ENCODE results near the gene VAMP2. TPM values are rescaled to one million over a fixed set of nuclear protein-coding genes. Genes with fewer than 3 reads are reported as not detected.

Gene VAMP2
- total and polyA plus RNA-seq, 10 of the 15 experiments (the other 5 are each of a cell fraction or from before 2014, with no cell fraction given): 3.0 to 35.2 (median 25.0) TPM

DNA sequence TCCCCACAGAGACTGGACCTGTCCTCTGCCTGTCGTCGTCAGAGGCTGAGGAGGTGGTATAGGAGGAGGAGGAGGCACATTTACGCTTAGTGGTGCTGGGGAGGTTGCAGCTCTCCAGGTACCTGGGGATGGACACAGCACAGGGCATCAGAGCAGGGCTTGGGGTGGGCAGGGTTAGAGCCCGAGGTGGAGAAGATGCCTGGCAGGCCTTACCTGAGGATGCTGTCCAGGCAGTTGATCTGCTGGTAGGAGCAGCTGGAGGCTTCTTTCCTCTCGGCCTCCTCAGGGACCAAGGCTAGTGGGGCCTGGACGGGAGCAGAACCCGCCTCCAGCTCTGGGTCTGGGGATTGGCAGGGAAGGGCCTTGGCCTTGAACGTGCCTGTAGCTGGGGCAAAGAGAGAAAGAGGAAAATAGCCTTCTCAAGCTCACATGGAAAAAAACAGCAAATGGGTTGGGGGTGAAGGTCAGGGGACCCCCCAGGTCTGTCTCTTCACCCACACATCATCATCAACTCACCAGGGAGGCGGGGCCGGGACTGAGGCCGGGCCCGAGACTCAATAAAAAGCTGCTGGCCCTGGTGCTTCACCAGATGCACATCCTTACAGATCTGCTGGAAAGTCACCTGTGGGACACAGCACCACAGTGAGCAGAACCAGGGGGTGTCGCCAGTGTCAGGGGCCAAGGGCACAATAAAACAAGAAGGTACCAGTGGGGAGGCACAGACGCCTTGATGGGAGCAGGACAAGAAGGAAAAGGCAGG, 16.2 kb downstream of the VAMP2 start:
- Histone ChIP-seq H3K27me3 (replicated peaks in 1 of 2; ENCODE audit: control insufficient read depth in 2 of 2, insufficient read depth in 2 of 2, low read length in 1 of 2) (no peaks in the 10 kb centered on the region), H3K4me2 (ENCODE audit: control insufficient read depth, insufficient read depth) (no peak overlapping the region), H3K9me3 (replicated peaks; ENCODE audit: control insufficient read depth, insufficient read depth, low read length) (no peaks in the 10 kb centered on the region), H3K9ac (ENCODE audit: control insufficient read depth, insufficient read depth, low read length) (no peak overlapping the region), H3K4me1 (ENCODE audit: control insufficient read depth, insufficient read depth, low read length) (peaks cover 8% of the 10 kb centered on the region), H2AFZ (ENCODE audit: control insufficient read depth, low read depth, low read length) (no peak overlapping the region), H3K27ac (ENCODE audit: control insufficient read depth, insufficient read depth) (no peak overlapping the region), H3K79me2 (ENCODE audit: control insufficient read depth, insufficient read depth, low read length) (peaks cover 13% of the 10 kb centered on the region), H4K20me1 (ENCODE audit: control insufficient read depth, insufficient read depth) (no peaks in the 10 kb centered on the region; the same call in 1 of the 2 replicates), H3K4me3 (no peak overlapping the region), H3K36me3 (ENCODE audit: control insufficient read depth in 2 of 2, insufficient read depth in 2 of 2, low read length in 1 of 2) (peaks cover 9 to 30% of the 10 kb centered on the region in 2 experiments)
- SMC1A ChIA-PET (ENCODE audit: uncharacterized antibody, unreplicated experiment): no interaction called here
- no TSS peak for BruUV-seq (replicated peaks)
- CTCF ChIA-PET: no interaction called here
- TF ChIP-seq POLR2A (IDR thresholded peaks at IDR 0.05; ENCODE audit: low read depth, low read length) (no peak), ASH2L (IDR thresholded peaks at IDR 0.05; ENCODE audit: borderline replicate concordance, low read depth) (no peak), TCF7 (IDR thresholded peaks at IDR 0.05; ENCODE audit: borderline replicate concordance) (no peak), FOS (IDR thresholded peaks at IDR 0.05; ENCODE audit: borderline replicate concordance, extremely low read depth, insufficient read length) (no peak), YBX1 (IDR thresholded peaks at IDR 0.05) (no peak), TCF12 (IDR thresholded peaks at IDR 0.05; ENCODE audit: low read depth, low read length) (no peak), CREM (IDR thresholded peaks at IDR 0.05; ENCODE audit: low read depth) (no peak), SIX5 (IDR thresholded peaks at IDR 0.05; ENCODE audit: low read depth, low read length, severe bottlenecking) (no peak), CHD2 (IDR thresholded peaks at IDR 0.05; ENCODE audit: borderline replicate concordance, low read depth, low read length) (no peak), MTA2 (IDR thresholded peaks at IDR 0.05; ENCODE audit: low read depth) (no peak), NR2C1 (IDR thresholded peaks at IDR 0.05) (no peak), ZNF217 (IDR thresholded peaks at IDR 0.05) (no peak), BMI1 (IDR thresholded peaks at IDR 0.05; ENCODE audit: borderline replicate concordance) (no peak), SMC3 (IDR thresholded peaks at IDR 0.05; ENCODE audit: borderline replicate concordance, low read length) (no peak), EZH2 (IDR thresholded peaks at IDR 0.05; ENCODE audit: borderline replicate concordance, control insufficient read depth, low read depth, low read length) (no peak), CEBPB (IDR thresholded peaks at IDR 0.05; ENCODE audit: borderline replicate concordance in 1 of 2, low read depth in 2 of 2, low read length in 2 of 2) (no peak), ESRRA (IDR thresholded peaks at IDR 0.05; ENCODE audit: low read length) (no peak)
- TF ChIP-seq, protein P1, sequence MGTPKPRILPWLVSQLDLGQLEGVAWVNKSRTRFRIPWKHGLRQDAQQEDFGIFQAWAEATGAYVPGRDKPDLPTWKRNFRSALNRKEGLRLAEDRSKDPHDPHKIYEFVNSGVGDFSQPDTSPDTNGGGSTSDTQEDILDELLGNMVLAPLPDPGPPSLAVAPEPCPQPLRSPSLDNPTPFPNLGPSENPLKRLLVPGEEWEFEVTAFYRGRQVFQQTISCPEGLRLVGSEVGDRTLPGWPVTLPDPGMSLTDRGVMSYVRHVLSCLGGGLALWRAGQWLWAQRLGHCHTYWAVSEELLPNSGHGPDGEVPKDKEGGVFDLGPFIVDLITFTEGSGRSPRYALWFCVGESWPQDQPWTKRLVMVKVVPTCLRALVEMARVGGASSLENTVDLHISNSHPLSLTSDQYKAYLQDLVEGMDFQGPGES (IDR thresholded peaks at IDR 0.05): no peak
- 83% methylated on average over 14 of the region's 14 CpGs for WGBS (ENCODE audit: insufficient coverage, insufficient replicate concordance, low lambda C conversion rate, missing lambda C conversion rate)
- in situ Hi-C loops (cut with MboI) (no loop called here), intact Hi-C loops (cut with micrococcal nuclease; ENCODE audit: unreplicated experiment) (no loop called here)
- FAIRE-seq (no peak), DNase-seq (ENCODE audit: low read depth, low spot score) (no peak), ATAC-seq (no peak)
- RAD21 ChIA-PET (ENCODE audit: unreplicated experiment): no interaction called here
- POLR2A ChIA-PET: interaction anchor here (0.5 to 1.5 kb wide), 2 partner anchors 11 to 94 kb away, joined by 4 to 7 read pairs; no protein-coding TSS in a partner anchor

Data from GM12878 (cell line).